CD4-positive, alpha-beta T cell treated with Interleukin-1 beta for 1 hour (primary cell): ENCODE results near the gene DPEP1.
"Not testable (repeated sequence)": the region's sequence is repeated elsewhere in the genome, so short reads cannot be mapped to it uniquely, and the experiment has no call there.

Experiments
- DNase-seq, 2 donors: peaks; one replicate each; pipeline ENCODE4 v3.0.0-alpha.2; 2020 to 2022

DPEP1 gene

GRCh38 chr16:89656435-89657121, 43.1 kb downstream of the DPEP1 start:
- no peak for DNase-seq

DNA sequence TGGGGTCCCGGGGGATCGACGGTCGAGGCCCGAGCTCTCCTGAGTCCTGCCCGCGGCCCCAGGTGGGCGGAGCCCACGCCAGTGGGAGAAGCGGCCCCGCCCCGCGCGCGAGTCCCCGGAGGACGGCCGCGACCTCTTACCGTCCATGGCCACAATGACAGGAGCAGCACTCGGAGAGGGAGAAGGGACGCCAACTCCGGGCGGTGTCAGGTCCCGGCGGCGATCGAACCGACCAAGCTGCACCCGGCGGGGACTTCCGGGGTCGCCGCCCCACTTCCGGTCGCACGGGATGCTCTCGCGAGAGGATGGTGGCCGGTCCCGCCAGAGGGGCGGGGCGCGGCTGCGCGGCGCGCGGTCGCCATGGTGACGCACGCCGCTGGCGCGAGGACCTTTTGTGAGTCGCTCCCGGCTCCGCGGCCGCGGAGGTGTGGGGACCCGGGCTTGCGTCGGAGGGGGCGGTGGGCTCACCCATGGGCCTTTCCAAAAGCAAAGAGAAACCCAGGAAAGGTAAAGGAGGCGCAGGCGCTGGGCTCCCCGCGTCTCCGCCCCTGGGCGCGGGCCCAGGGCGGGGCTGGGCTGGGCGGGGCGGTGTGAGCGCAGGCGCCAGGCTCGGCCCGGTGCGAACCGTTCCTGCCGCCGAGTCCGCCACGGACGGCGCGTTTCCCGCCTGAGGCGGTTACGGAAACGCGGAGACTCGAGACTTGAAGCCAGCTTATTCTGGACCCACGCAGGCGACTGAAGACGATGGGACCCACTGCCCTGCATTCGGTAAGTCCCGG, 44.2 kb downstream of the DPEP1 start, which contains the start of the genes CHMP1A and SPATA33:
Gene CHMP1A, minus strand, starts transcription at position 267 of the 779 bp plus-strand sequence. Its CDS starts 120 bp downstream, at position 147.
Gene SPATA33, plus strand, starts transcription at position 395 of the 779 bp plus-strand sequence. Its CDS starts 76 bp downstream, at position 471.
- peak; percentile 91 to 93 for DNase-seq

DNA sequence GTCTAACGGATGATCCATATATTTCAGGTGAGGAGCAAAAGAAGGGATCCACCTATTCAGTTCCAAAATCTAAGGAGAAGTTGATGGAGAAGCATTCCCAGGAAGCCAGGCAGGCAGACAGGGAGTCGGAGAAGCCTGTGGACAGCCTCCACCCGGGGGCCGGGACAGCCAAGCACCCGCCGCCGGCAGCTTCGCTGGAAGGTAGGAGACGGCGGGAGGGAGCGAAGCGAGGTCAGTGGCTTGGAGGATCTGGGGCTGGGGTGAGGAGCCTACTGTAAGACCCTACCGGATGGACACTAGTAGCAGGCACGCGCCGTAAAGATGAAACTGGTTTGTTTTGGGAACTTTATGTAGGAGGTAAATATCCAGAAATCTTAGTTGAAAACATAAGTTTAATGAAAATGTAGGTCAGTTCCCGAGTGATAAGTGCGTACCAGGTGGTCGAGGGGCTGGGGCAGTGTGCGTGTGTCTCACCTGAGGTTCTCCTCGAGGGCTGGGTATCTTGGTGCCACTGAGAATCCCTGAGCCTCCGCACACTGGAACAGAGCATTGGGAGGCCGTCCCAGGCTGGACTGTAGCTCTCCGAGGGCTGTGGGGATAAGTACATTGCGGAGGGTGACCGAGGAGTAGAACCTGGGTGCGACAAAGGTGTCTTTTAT, 44.9 kb downstream of the DPEP1 start:
- no peak for DNase-seq

- DNase-seq = no peak
Measured at GRCh38 chr16:89660146-89660545, 46.7 kb downstream of the DPEP1 start.

GRCh38 chr16:89661215-89661614, 47.8 kb downstream of the DPEP1 start:
- DNase-seq = no peak

GRCh38 chr16:89664238-89664637, 50.8 kb downstream of the DPEP1 start:
- not testable (repeated sequence) for DNase-seq

DNA sequence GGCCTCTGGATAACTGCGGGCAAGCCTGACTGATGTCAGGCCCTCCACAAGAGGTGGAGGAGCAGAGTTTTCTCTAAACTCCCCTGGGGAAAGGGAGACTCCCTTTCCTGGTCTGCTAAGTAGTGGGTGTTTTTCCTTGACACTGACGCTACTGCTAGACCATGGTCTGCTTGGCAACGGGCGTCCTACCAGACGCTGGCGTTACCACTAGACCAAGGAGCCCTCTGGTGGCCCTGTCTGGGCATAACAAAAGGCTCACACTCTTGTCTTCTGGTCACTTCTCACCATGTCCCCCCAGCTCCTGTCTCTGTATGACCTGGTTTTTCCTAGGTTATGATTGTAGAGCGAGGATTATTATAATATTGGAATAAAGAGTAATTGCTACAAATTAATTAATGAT, 53.6 kb downstream of the DPEP1 start:
- DNase-seq = peak in 1 of 2 donors; percentile 21

DNA sequence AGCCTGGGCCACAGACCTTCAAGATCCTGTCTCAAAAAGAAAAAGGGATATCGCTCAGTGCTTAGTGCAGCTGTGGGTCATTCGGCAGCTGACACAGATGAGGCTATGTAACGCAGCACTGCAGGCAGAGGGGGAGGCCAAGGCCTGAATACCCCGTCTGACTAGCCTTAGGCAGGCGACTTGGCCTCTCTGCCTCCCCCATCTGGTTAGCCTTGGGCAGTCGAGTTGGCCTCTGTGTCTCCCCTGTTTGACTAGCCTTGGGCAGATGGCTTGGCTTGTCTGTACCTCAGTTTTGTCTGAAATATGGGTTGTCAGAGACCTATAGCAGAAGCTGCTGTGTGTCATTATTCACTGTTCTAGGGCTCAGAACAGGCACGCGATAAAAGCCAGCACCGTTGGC, 54.2 kb downstream of the DPEP1 start:
- no peak for DNase-seq

GRCh38 chr16:89668790-89669158, 55.3 kb downstream of the DPEP1 start:
- DNase-seq = no peak

- no peak for DNase-seq
Measured at GRCh38 chr16:89669755-89670154, 56.3 kb downstream of the DPEP1 start.

DNA sequence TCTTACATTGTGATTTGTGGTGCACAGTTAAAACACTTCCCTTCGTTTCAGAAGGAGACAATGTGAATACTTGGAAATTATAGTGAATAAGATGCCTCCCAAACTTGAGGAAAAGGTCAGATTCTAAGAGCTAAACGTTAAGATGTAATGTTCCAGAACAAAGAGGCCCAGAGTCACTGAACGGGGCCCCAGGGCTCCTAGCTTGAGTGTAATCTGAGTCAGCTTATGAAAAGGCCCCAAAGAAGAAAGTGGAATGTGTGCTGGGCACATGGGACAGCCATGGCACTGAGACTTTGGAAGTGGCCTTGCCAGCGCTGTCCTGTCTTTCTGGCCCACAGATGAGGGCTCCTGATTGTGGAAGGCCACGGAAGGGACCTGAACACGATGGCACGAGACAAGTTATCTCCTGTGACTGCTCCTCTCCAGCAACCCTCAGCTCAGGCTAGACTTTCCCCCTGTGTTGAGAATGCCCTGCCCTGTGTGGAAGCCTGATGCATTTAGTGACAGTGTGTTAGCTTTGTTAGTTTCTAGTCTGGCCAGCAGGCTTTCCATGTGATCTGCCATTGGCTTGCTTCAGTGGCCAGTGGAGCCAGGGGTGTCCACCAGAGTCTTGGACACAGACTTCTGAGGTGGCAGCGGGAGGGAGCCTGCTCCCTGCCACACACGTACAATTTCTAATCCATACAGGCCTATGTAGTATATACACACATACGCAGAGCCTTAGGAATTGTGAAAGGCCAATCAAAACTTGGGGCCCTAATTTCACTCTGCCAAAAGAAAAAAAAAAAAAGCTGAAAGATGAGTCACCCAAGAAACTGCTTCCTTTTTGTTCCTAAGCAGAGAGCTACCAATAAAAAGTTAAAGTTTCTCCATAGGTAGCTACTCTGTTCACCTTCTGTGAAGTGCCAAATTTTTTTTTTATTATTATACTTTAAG, 57.3 kb downstream of the DPEP1 start:
- DNase-seq = no peak

GRCh38 chr16:89671565-89671964, 58.1 kb downstream of the DPEP1 start:
- DNase-seq = not testable (repeated sequence)

DNA sequence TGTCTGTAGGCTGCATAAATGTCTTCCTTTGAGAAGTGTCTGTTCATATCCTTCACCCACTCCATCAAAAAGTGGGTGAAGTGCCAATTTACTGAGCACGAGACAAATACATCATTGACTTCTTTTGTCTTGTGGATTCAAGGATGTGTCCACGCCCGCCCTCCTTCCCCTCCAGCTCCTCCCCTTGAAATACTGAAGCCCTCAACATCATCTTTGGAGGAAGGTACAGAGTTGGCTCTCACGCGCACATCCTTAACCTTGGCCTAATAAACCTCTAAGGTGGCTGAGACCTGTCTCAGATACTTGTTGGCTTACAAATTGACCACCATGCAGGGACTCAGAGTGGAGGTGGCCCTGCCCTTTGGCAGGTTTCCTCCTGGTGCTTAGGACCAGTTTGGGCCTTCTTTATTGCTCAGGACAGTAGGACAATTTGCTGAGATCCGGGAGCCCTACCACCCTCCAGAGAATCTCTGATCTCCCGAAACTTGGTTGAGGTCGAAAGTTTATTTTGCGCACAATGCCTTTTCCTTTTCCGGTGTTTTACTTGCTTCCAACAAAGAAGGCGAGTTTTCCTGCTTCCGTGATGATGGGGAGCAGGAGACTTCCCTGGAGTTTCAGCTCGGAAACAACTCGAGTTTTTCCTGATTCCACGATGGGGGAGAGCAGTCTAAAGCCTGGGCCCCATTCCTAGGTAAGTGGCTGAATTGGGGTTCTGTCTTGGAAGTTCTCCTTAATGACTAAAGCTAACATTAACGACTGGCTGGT, 58.9 kb downstream of the DPEP1 start:
- DNase-seq = no peak

- no peak for DNase-seq
Measured at GRCh38 chr16:89678258-89678657, 64.8 kb downstream of the DPEP1 start.

DNA sequence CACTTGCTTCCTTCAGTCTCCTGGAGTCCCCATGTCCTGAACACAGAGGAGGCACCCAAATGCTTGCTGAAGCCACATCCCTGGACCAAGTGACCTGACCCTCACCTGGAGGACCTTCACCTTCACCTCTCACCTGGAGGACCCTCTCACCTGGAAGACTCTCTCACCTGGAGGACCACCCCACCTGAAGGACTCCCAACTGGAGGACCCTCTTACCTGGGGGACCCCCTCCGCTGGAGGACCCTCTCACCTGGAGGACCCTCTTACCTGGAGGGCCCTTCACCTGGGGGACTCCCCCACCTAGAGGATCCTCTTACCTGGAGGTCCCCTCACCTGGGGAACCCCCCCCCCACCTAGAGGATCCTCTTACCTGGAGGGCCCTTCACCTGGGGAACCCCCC, 72.5 kb downstream of the DPEP1 start:
- no peak for DNase-seq

GRCh38 chr16:89686520-89687091, 73.2 kb downstream of the DPEP1 start, which contains the start of gene CDK10:
Gene CDK10 (plus strand): TSS chr16:89686689. CDS start chr16:89686711, 22 bp downstream.
- peak; percentile 88 to 91 for DNase-seq

DNA sequence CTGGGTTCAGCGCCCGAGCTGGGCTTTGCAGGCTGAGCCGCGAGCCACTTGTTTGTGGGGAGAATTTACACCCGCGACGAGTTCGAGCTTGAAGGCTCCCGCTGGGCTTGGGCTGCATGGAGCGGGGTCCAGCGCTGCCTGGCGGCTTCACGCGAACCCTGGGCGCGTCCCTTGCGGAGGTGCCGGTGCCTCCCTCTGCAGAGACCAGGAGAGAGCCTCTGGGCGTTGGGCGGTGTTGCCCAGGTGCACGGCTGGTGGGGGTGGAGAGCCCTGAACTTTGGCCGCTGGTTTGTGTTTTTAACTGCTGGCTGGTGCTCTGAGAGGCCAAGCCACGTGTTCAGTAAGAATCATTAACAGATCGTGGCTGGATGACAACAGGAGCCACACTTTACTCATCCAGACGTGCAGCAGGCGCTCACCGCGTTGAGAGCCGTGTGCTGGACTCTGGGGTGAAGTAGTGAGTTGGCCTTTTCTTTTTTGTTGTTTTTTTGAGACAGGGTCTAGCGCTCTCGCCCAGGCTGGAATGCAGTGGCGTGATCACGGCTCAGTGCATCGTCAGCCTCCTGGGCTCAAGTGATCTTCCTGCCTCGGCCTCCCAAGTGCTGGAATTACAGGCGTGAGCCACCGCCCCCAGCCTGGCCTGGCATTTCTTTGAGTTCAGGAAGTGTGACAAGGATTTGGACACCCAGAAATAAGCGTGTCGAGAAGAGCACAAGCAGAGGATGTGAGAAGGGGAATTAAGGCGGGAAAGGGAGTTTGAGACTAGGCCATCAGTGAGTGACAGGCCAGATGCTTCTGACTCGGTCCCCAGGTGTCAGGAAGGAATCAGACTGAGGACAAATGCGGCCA, 73.9 kb downstream of the DPEP1 start:
- DNase-seq = no peak
